ENCODE results near the gene VPS37C. TPM values are rescaled to one million over a fixed set of nuclear protein-coding genes. Genes with fewer than 3 reads are reported as not detected.

Gene VPS37C
- total RNA-seq, 1 donor from 2014 or later, result 15.8 TPM

DNA sequence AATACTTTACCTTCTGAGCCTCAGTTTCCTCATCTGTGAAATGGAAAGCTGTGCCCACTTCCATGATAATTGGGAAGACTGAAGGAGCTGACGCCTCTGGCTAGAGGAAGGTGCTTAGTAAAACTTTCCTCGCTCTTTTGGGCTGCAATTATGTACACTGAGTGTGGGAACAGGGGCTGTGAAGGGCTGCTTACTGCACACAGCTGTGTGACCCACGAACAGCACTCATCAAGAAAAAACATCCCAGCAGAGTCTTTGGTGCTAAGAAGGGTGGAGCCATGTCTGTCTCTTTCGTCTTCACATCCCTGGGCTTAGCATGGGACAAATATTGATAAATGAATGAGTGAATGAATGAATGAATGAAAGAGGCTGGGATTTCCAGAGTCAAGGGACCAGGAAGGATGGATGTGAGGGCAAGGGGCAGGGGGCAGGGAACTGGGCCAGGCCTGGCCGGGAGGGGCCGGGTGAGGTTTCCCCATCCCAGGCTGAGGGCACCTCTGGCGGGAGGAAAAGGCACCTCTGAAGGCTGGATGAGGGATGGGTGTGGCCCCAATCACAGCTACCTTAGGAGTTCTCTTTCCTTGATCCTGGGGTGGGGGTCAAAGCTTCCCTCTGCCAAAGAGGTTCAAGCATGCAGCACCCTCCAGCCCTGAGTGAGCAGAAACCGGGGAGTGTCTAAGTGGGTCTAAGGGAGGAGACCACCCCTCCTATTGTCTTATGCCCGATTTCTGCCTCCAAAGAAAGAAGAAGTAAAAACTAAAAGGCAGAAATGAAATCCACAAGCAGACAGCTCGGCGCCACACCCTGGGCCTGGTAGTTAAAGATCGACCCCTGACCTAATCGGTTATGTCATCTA is 68.1 kb downstream of the VPS37C start:
- no peaks in the 10 kb centered on the region for H3K9me3 ChIP-seq (replicated peaks)
- H3K4me3 ChIP-seq, result no peak overlapping the region
- no peak for DNase-seq
- peaks cover 7% of the 10 kb centered on the region for H3K27me3 ChIP-seq (ENCODE audit: low read depth)
- no peaks in the 10 kb centered on the region for H3K36me3 ChIP-seq
- intact Hi-C loops (cut with micrococcal nuclease), result no loop called here
- TF ChIP-seq CTCF (IDR thresholded peaks at IDR 0.05; ENCODE audit: borderline replicate concordance), result no peak
- no peak overlapping the region for H3K27ac ChIP-seq (replicated peaks)
- no peaks in the 10 kb centered on the region for H3K4me1 ChIP-seq

GRCh38 chr11:61092280-61092766 is 68.9 kb downstream of the VPS37C start:
- H3K27me3 ChIP-seq (ENCODE audit: low read depth), result peaks cover 7% of the 10 kb centered on the region
- H3K36me3 ChIP-seq, result no peaks in the 10 kb centered on the region
- no peak overlapping the region for H3K27ac ChIP-seq (replicated peaks)
- intact Hi-C loops (cut with micrococcal nuclease), result no loop called here
- H3K9me3 ChIP-seq (replicated peaks), result no peaks in the 10 kb centered on the region
- DNase-seq, result no peak
- no peak for TF ChIP-seq CTCF (IDR thresholded peaks at IDR 0.05; ENCODE audit: borderline replicate concordance)
- H3K4me3 ChIP-seq, result no peak overlapping the region
- no peaks in the 10 kb centered on the region for H3K4me1 ChIP-seq

DNA sequence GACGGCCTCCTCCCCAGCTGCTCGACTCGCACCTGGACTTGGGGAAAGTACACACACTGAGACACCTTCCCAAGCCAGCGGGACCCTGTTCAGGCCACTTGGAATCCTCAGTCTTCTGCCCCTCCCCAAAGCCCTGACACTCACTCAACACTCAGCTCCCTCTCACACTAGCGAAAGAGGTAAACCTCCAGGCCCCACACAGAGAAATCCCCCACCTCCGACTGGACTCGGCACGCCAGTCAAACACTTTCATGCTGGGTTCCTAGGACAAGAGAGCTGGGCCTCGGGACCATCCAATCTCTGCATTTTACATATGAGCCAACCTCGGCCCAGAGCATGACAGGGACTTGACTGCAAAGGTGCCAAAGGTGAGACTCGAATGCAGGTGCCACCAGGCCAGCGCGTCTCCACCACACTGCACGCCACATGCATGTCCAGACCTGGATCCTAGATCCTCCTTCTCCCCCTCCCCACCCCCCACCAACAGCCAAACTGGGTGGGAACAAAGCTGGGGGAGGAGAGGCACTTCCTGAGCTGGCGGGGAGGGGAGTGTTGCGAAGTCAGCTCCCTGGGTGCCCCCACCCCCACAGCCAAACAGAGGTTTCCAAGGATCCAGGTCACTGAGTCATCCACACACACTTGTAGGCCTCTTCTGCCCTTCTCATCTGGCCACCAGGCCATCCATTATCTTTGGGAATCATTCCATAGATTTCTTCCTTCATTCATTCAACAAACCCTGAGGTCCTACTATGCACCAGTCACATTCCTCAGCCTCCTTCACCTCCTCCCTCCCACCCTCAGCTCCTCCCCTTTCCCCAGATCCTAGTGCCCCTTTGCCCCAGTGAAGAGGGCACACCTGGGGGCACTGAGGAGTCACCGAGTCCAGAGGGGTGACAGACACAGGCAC is 69.6 kb downstream of the VPS37C start:
- Histone ChIP-seq H3K9me3 (replicated peaks) (no peaks in the 10 kb centered on the region), H3K27ac (replicated peaks) (no peak overlapping the region), H3K36me3 (no peaks in the 10 kb centered on the region), H3K4me1 (no peaks in the 10 kb centered on the region), H3K4me3 (no peak overlapping the region), H3K27me3 (ENCODE audit: low read depth) (peaks cover 7% of the 10 kb centered on the region)
- no peak for TF ChIP-seq CTCF (IDR thresholded peaks at IDR 0.05; ENCODE audit: borderline replicate concordance)
- intact Hi-C loops (cut with micrococcal nuclease), result no loop called here
- no peak for DNase-seq

DNA sequence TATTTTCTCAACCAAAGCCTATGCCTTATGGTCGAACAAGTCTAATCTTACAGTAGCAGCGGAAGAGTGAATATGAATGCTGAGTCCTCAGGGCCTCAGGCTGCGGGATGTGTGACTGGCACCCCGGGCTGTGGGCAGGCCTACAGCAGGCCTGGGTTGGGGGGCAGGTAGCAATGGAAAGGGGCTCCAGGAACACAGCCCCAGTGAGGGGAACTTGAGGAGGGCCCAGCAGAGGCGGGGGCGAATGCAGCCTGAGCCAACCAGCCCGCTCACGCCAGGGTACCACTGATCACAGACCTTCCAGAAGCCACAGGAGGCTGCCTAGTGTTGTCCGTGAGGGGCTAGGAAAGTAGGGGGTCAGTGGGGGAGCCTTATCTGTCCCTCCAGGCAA is 70.2 kb downstream of the VPS37C start:
- no peak overlapping the region for H3K27ac ChIP-seq (replicated peaks)
- peaks cover 2% of the 10 kb centered on the region for H3K27me3 ChIP-seq (ENCODE audit: low read depth)
- DNase-seq, result no peak
- no peaks in the 10 kb centered on the region for H3K36me3 ChIP-seq
- H3K9me3 ChIP-seq (replicated peaks), result no peaks in the 10 kb centered on the region
- intact Hi-C loops (cut with micrococcal nuclease), result no loop called here
- H3K4me3 ChIP-seq, result no peak overlapping the region
- TF ChIP-seq CTCF (IDR thresholded peaks at IDR 0.05; ENCODE audit: borderline replicate concordance), result no peak
- H3K4me1 ChIP-seq, result no peaks in the 10 kb centered on the region

- intact Hi-C loops (cut with micrococcal nuclease), result no loop called here
- no peak for DNase-seq
- Histone ChIP-seq H3K4me1 (no peaks in the 10 kb centered on the region), H3K4me3 (no peak overlapping the region), H3K27me3 (ENCODE audit: low read depth) (no peaks in the 10 kb centered on the region), H3K9me3 (replicated peaks) (no peaks in the 10 kb centered on the region), H3K36me3 (no peaks in the 10 kb centered on the region), H3K27ac (replicated peaks) (no peak overlapping the region)
- TF ChIP-seq CTCF (IDR thresholded peaks at IDR 0.05; ENCODE audit: borderline replicate concordance), result no peak
Measured at GRCh38 chr11:61090521-61090920, 70.7 kb downstream of the VPS37C start.
